ENCODE data around the gene FHIT. TPM values are rescaled to one million over a fixed set of nuclear protein-coding genes. Genes with fewer than 3 reads are reported as not detected.

FHIT gene
- total RNA-seq: 19.9 and 22.6 TPM in 2 replicates

DNA sequence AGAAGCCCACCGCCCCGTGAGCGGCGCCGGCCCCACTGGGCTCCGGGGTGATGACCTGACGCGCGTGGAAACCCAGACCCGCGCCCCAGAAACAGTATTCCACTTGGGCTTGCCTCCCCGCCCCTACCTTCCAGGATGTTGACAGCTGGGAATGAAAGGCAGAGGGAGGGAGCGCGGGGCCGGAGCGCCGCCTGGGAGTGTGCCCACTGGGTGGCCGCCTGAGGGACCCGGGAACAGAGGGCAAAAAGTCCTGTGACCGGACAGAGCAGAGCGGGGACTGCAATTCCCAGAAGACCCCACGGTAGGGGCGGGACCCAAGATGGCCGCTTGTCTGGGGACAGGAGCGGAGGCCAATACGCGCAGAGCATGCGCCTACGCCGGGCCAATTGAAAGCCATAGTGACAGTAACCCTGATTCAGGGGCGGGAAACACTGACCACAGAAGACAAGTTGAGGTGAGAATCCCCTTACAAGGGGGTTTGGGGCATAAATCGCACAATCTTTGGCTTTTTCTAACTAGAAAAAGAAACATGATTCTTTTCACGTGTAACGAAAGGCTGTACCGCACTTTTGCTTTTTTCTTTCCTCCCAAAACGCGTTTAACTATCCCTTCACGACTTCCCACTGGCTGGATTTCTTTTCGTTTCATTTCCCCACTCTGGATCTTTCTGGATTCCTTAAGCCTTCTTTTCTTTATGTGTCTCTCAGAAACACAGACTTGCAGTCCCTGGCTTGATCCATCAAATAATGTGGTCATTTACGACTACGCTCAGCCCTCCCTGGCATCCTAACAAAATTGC lies at the start of gene FHIT:
Gene FHIT (minus strand): TSS at position 279 of the 799 bp plus-strand sequence.
- Mint-ChIP-seq H3K36me3 (ENCODE audit: low read depth) (peaks cover under 1% of the 10 kb centered on the region), H3K4me1 (ENCODE audit: low read depth) (peaks cover 30% of the 10 kb centered on the region), H3K27me3 (ENCODE audit: insufficient read depth) (peaks cover 12% of the 10 kb centered on the region), H3K9me3 (no peaks in the 10 kb centered on the region), H3K27ac (peak within 1 kb of the TSS; percentile 94), H3K4me3 (peak within 1 kb of the TSS; percentile 96)
- DNase-seq (ENCODE audit: low spot score): peak; percentile 90
- intact Hi-C loops (cut with micrococcal nuclease): loop anchor here (1.0 to 5.0 kb wide), 8 partner anchors 121 to 1863 kb away; no protein-coding TSS in a partner anchor

DNA sequence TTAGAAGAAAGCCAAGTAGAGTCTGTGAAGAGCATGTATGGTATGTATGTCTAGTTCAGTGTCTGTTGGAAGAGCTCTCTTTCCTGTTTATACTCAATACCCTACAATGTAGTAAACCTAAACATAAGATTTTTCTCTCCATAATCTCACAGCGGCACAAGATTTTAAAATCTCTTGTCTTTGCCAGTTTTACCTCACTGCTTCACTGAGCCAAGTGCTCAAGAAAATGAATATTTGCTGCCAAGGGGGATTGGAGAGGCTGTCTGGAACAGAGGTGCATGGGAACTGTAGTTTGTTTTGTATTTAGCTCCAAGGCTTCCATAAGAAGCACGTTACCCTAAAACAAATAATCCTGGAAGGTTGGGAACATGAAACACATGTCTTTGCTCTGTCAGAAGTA lies 49.5 kb upstream of the FHIT start:
- Mint-ChIP-seq H3K9me3 (peaks cover under 1% of the 10 kb centered on the region), H3K4me1 (ENCODE audit: low read depth) (no peaks in the 10 kb centered on the region)
- intact Hi-C loops (cut with micrococcal nuclease): no loop called here

DNA sequence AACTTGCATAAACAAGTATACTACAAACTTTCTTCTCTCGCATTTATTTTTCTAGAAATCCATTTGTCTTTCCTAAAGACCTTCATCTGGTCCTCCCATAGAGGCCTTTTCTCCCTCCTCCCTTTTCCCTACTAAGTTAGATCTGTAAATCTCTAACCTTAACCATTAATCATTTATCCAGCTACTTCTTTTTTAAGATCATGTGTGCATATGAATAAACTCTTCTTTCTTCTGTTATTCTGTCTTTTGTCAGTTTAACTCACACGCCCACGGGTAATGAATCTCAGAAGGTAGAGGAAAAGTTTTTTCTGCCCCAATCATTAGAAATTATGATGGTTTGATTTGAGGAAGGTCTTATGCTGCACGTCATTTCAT lies 48.7 kb upstream of the FHIT start:
- Mint-ChIP-seq H3K9me3 (no peaks in the 10 kb centered on the region), H3K36me3 (ENCODE audit: low read depth) (no peaks in the 10 kb centered on the region), H3K4me3 (no peak overlapping the region), H3K27me3 (ENCODE audit: insufficient read depth) (no peaks in the 10 kb centered on the region), H3K27ac (no peak overlapping the region), H3K4me1 (ENCODE audit: low read depth) (no peaks in the 10 kb centered on the region)
- intact Hi-C loops (cut with micrococcal nuclease): no loop called here
- DNase-seq (ENCODE audit: low spot score): no peak

More for the DNA sequence above, 49.5 kb upstream of the FHIT start:
- Mint-ChIP-seq H3K36me3 (ENCODE audit: low read depth) (no peaks in the 10 kb centered on the region), H3K4me3 (no peak overlapping the region), H3K27ac (no peak overlapping the region), H3K27me3 (ENCODE audit: insufficient read depth) (no peaks in the 10 kb centered on the region)
- DNase-seq (ENCODE audit: low spot score): no peak

DNA sequence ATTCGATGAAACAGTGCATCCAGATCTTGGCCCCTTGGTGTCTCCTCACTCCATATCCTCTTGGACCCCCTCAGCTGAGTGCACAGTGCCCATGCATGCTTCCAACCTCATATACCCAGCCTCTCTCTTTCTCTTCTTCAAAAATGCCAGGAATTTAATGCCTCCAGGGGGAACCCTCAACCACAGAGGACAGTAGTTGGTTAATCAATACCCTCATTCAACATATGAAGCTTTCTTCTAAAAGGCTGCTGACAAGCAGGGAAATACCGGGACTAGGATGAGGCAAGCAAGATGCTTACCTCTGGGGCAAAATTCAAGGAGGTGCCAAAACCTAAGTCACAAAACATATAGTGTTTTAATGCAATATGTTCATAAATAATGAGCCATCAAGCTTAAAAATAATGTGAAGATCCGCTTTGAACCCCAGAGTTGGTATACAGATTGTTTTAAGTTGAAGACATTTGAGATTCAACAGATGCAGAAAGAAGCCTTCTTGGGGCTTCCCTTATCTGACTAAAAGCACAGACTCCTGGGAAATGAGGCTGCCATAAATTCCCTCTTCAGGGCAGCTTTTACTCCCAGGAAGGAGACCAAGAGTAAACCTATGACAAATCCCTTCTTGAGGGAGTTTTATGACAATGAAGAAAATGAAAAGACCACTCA lies 48.2 kb upstream of the FHIT start:
- Mint-ChIP-seq H3K4me3 (no peak overlapping the region), H3K4me1 (ENCODE audit: low read depth) (no peaks in the 10 kb centered on the region), H3K36me3 (ENCODE audit: low read depth) (no peaks in the 10 kb centered on the region), H3K27me3 (ENCODE audit: insufficient read depth) (no peaks in the 10 kb centered on the region), H3K9me3 (no peaks in the 10 kb centered on the region), H3K27ac (no peak overlapping the region)
- no peak for DNase-seq (ENCODE audit: low spot score)
- intact Hi-C loops (cut with micrococcal nuclease): no loop called here

DNA sequence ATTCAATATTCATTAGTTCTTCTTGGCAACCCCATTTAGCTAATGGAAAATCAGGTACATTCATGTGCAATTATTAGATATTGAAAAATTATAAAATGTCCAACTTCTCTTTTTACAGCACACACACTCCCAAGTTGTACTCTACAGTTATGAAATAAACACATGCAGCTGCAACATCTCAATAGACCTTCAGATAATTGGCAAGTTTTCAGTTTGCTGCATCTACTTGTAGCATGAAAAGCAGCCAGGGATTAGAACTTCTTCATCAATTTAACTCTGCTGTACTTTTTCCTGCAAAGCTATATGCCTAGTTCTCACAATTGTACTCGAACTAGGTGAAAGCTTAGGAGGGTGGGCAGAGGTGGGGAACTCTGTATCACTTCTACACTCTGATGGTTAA lies 46.6 kb upstream of the FHIT start:
- no peak overlapping the region for H3K27ac Mint-ChIP-seq
- no peaks in the 10 kb centered on the region for H3K27me3 Mint-ChIP-seq (ENCODE audit: insufficient read depth)
- intact Hi-C loops (cut with micrococcal nuclease): no loop called here
- H3K9me3 Mint-ChIP-seq: no peaks in the 10 kb centered on the region
- DNase-seq (ENCODE audit: low spot score): no peak
- no peaks in the 10 kb centered on the region for H3K4me1 Mint-ChIP-seq (ENCODE audit: low read depth)
- no peaks in the 10 kb centered on the region for H3K36me3 Mint-ChIP-seq (ENCODE audit: low read depth)
- no peak overlapping the region for H3K4me3 Mint-ChIP-seq

DNA sequence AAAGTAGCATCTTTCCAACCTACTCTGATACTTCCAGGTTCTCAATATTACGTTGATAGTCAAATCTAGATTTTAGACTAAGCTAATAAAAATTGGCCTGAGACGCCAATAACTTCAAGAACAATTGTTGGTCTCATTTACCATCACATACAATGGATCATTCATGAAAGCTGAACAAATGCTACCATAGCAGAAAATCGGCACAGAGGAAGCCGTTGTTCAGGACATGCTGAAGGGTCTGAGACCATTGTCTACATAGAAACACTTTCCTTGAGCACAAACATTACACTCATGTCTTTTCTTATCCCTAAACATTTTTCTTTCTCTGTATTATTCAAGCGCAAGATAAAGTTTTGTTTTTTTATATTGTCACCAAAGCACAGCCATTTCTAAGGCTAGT lies 37.2 kb upstream of the FHIT start:
- intact Hi-C loops (cut with micrococcal nuclease): no loop called here
- Mint-ChIP-seq H3K27me3 (ENCODE audit: insufficient read depth) (no peaks in the 10 kb centered on the region), H3K36me3 (ENCODE audit: low read depth) (no peaks in the 10 kb centered on the region), H3K9me3 (no peaks in the 10 kb centered on the region), H3K4me1 (ENCODE audit: low read depth) (no peaks in the 10 kb centered on the region), H3K27ac (no peak overlapping the region), H3K4me3 (no peak overlapping the region)
- no peak for DNase-seq (ENCODE audit: low spot score)

DNA sequence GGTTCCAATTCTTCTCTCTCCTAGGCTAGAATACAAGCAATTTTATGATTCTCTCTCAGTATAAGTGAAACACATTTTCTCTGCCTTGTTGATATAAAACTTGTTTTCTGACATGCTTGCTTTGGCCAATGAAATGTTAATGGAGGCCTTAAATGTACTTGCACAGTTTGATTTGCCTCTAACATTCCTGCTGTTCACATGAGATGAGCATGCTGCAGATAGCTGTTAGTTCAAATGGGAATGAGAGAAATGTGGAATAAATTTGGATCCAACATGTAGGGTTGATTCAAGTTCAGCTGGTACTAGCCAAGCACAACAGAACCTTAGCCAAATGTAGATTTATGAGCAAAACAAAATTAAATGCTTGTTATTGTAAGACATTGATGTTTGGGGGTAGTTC lies 32.6 kb upstream of the FHIT start:
- intact Hi-C loops (cut with micrococcal nuclease): no loop called here
- no peaks in the 10 kb centered on the region for H3K27me3 Mint-ChIP-seq (ENCODE audit: insufficient read depth)
- no peak for DNase-seq (ENCODE audit: low spot score)
- H3K4me3 Mint-ChIP-seq: no peak overlapping the region
- H3K4me1 Mint-ChIP-seq (ENCODE audit: low read depth): no peaks in the 10 kb centered on the region
- H3K27ac Mint-ChIP-seq: no peak overlapping the region
- no peaks in the 10 kb centered on the region for H3K9me3 Mint-ChIP-seq
- no peaks in the 10 kb centered on the region for H3K36me3 Mint-ChIP-seq (ENCODE audit: low read depth)

DNA sequence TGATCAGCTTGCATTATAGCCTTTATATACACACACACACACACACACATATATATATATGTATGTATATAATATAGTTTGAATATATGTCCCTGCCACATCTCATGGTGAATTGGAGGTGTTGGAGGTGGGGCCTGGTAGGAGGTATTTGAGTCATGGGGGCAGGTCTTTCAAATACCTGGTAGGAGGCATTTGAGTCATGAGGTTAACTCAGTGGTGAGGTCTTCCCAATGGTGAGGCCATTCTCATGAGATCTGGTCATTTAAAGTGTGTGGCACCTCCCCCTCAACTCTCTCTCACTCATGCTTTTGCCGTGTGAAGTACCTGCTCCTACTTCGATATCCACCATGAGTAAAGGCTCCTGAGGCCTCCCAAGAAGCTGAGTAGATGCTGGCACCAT lies 27.5 kb upstream of the FHIT start:
- H3K4me3 Mint-ChIP-seq: no peak overlapping the region
- DNase-seq (ENCODE audit: low spot score): no peak
- no peaks in the 10 kb centered on the region for H3K36me3 Mint-ChIP-seq (ENCODE audit: low read depth)
- H3K9me3 Mint-ChIP-seq: no peaks in the 10 kb centered on the region
- no peak overlapping the region for H3K27ac Mint-ChIP-seq
- H3K27me3 Mint-ChIP-seq (ENCODE audit: insufficient read depth): no peaks in the 10 kb centered on the region
- no peaks in the 10 kb centered on the region for H3K4me1 Mint-ChIP-seq (ENCODE audit: low read depth)
- intact Hi-C loops (cut with micrococcal nuclease): no loop called here

DNA sequence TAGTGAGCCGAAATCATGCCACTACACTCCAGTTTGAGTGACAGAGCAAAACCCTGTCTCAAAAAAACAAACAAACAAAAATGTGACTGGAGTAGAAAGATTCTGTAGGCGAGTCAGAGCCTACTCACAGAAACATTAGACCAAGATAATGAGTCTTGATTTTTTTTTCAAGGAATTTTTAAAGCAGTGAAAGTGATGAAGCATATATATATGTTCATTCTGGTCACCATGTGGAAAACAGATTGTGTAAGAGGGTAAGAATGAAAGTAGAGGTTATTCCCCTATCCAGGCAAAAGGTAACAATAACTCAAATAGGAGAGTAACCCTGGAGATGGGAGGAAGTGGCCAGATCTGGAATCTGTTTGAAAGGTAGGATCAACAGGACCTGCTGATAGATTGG lies 26.2 kb upstream of the FHIT start:
- no peaks in the 10 kb centered on the region for H3K4me1 Mint-ChIP-seq (ENCODE audit: low read depth)
- no peaks in the 10 kb centered on the region for H3K9me3 Mint-ChIP-seq
- H3K4me3 Mint-ChIP-seq: no peak overlapping the region
- H3K36me3 Mint-ChIP-seq (ENCODE audit: low read depth): no peaks in the 10 kb centered on the region
- H3K27me3 Mint-ChIP-seq (ENCODE audit: insufficient read depth): peaks cover 3% of the 10 kb centered on the region
- no peak overlapping the region for H3K27ac Mint-ChIP-seq
- intact Hi-C loops (cut with micrococcal nuclease): no loop called here
- DNase-seq (ENCODE audit: low spot score): no peak

DNA sequence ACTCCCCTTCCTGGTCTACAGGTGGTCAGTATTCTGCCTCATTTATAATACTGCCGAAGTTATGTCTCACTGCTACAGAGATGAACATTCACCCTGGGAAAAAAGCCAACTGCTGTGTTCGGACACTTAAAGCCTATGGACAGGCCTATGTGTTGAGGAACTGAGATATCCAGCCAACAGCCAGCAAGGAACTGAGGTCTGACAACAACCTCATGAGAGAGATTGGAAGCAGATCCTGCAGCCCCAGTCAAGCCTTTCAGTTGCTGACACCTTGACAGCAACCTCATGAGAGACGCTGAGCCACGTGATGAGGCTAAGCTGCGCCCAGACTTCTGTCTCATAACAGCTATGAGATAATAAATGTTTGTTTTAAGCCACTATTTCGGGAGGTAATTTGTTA lies 18.2 kb upstream of the FHIT start:
- no peak overlapping the region for H3K4me3 Mint-ChIP-seq
- no peak overlapping the region for H3K27ac Mint-ChIP-seq
- H3K36me3 Mint-ChIP-seq (ENCODE audit: low read depth): no peaks in the 10 kb centered on the region

DNA sequence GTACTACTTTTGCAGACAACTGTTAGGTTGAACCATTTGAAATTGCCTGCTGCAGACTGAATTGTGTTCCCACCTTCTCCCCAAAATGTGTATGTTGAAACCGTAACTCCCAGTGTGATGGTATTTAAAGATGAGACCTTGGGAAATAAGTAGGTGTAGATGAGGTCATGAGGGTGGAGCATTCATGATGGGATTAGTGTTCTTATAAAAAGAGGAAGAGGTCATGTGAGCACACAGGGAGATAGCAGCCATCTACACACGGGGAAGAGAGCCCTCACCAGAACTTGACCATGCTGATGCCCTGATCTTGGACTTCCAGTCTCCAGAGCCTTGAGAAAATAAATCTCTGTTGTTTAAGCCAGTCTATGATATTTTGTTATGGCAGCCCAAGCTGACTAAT lies 17.4 kb upstream of the FHIT start:
- Mint-ChIP-seq H3K27me3 (ENCODE audit: insufficient read depth) (peaks cover 9% of the 10 kb centered on the region), H3K4me1 (ENCODE audit: low read depth) (no peaks in the 10 kb centered on the region), H3K27ac (no peak overlapping the region), H3K4me3 (no peak overlapping the region), H3K9me3 (no peaks in the 10 kb centered on the region), H3K36me3 (ENCODE audit: low read depth) (no peaks in the 10 kb centered on the region)
- DNase-seq (ENCODE audit: low spot score): no peak
- intact Hi-C loops (cut with micrococcal nuclease): no loop called here

More for the DNA sequence above, 18.2 kb upstream of the FHIT start:
- no peaks in the 10 kb centered on the region for H3K9me3 Mint-ChIP-seq
- H3K27me3 Mint-ChIP-seq (ENCODE audit: insufficient read depth): peaks cover 9% of the 10 kb centered on the region
- DNase-seq (ENCODE audit: low spot score): no peak
- no peaks in the 10 kb centered on the region for H3K4me1 Mint-ChIP-seq (ENCODE audit: low read depth)
- intact Hi-C loops (cut with micrococcal nuclease): no loop called here

DNA sequence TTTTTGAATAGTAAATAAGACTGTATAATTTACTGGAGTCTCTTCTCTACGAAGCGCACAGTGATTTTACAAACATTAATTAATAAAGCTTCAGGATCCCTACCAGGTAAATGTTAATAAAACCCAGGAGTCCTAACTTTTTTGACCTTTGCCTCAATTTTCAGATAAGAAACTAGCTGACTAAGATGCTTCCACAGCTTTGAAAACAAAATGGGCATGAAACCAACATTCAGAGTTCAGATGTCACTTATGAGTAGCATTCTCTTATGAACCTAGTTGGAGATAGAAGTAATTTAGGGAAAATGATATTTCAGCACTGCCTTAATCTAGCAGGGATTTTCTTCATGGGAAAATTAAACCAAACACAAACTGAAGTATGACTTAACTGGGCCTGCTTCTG lies 13.0 kb upstream of the FHIT start:
- no peak overlapping the region for H3K27ac Mint-ChIP-seq
- intact Hi-C loops (cut with micrococcal nuclease): no loop called here
- H3K4me1 Mint-ChIP-seq (ENCODE audit: low read depth): no peaks in the 10 kb centered on the region
- no peaks in the 10 kb centered on the region for H3K36me3 Mint-ChIP-seq (ENCODE audit: low read depth)
- DNase-seq (ENCODE audit: low spot score): no peak
- no peak overlapping the region for H3K4me3 Mint-ChIP-seq
- peaks cover 8% of the 10 kb centered on the region for H3K9me3 Mint-ChIP-seq
- H3K27me3 Mint-ChIP-seq (ENCODE audit: insufficient read depth): peaks cover 8% of the 10 kb centered on the region

DNA sequence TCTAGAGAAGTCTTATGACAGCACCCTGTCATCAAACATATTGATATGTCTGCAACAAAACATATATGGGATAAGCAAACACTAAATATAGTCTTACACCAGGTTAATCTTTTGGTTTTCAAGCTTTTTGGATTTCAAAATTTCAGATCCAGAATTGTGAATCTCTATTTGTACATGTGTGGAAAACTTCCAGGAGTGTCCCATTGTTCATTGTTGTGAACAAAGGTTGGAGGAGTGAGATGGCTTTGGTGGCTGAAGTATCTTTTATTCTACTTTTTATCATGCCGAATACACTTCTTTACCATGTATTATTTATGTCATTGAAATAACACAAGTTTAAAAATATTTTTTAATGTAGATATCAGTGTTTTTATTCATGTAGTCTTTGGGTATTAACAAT lies 5.9 kb upstream of the FHIT start:
- DNase-seq (ENCODE audit: low spot score): no peak
- H3K4me3 Mint-ChIP-seq: no peak overlapping the region
- H3K27ac Mint-ChIP-seq: no peak overlapping the region
- no peaks in the 10 kb centered on the region for H3K36me3 Mint-ChIP-seq (ENCODE audit: low read depth)
- intact Hi-C loops (cut with micrococcal nuclease): no loop called here
- peaks cover 8% of the 10 kb centered on the region for H3K9me3 Mint-ChIP-seq
- peaks cover 6% of the 10 kb centered on the region for H3K4me1 Mint-ChIP-seq (ENCODE audit: low read depth)
- peaks cover 19% of the 10 kb centered on the region for H3K27me3 Mint-ChIP-seq (ENCODE audit: insufficient read depth)
